ACC112 (cell line): ENCODE results near the gene PPIP5K1.
"Not testable (repeated sequence)": the region's sequence is repeated elsewhere in the genome, so short reads cannot be mapped to it uniquely, and the experiment has no call there.

Source experiments
- H2AFZ ChIP-seq: fragments of 200-600 bp; sonication (generic); one replicate; pipeline ENCODE4 v1.6.0; 2017; ENCODE audit warnings: antibody characterized with exemption, low read length; ENCODE audit not compliant: unreplicated experiment
- H3K27ac ChIP-seq: fragments of 200-600 bp; sonication (generic); 2 replicates; pipeline ENCODE4 v1.5.1; 2014; ENCODE audit warnings: low read depth, mild to moderate bottlenecking, antibody characterized with exemption, low read length, moderate library complexity
- H3K27me3 ChIP-seq: fragments of 200-600 bp; sonication (generic); 2 replicates; pipeline ENCODE4 v1.6.1; 2014; ENCODE audit warnings: mild to moderate bottlenecking, antibody characterized with exemption, low read length, moderate library complexity, mixed read lengths; ENCODE audit not compliant: insufficient read depth
- H3K36me3 ChIP-seq: fragments of 200-600 bp; sonication (generic); 2 replicates; pipeline ENCODE4 v1.6.1; 2016; ENCODE audit warnings: mild to moderate bottlenecking, antibody characterized with exemption, low read length, moderate library complexity, mixed read lengths; ENCODE audit not compliant: insufficient read depth
- H3K4me1 ChIP-seq: fragments of 200-600 bp; sonication (generic); one replicate; pipeline ENCODE4 v1.6.1; 2016; ENCODE audit warnings: low read length, mixed read lengths; ENCODE audit not compliant: insufficient read depth, unreplicated experiment, control insufficient read depth
- H3K4me3 ChIP-seq: fragments of 200-600 bp; sonication (generic); 2 replicates; pipeline ENCODE4 v1.5.1; 2014; ENCODE audit warnings: mild to moderate bottlenecking, low read depth, low read length
- H3K79me2 ChIP-seq: fragments of 200-600 bp; sonication (generic); one replicate; pipeline ENCODE4 v1.6.0; 2016; ENCODE audit warnings: low read length; ENCODE audit not compliant: control insufficient read depth, unreplicated experiment, insufficient read depth

PPIP5K1 gene

DNA sequence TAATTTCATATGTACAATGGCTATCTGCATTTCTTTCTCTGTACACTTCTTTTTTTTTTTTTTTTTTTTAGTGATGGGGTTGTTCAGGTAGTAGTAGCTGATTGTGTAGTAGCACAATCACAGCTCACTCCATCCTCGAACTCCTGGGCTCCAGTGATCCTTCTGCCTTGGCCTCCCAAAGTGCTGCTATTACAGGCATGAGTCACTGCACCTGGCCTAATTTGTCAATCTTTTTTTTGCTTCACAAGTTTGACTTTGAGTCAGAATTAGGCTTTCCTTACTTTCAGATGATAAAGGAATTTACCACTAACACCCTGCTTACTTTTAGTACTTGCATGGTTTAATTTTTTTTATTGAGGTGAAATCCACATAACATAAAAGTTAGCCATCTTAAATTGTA is 44.6 kb downstream of the PPIP5K1 start:
- Histone ChIP-seq H3K36me3 (peaks cover 5% of the 10 kb centered on the region; the same call in 1 of the 2 replicates), H2AFZ (no peak overlapping the region), H3K27ac (no peak overlapping the region), H3K4me3 (no peak overlapping the region), H3K27me3 (no peaks in the 10 kb centered on the region), H3K79me2 (no peaks in the 10 kb centered on the region), H3K4me1 (no peaks in the 10 kb centered on the region)

DNA sequence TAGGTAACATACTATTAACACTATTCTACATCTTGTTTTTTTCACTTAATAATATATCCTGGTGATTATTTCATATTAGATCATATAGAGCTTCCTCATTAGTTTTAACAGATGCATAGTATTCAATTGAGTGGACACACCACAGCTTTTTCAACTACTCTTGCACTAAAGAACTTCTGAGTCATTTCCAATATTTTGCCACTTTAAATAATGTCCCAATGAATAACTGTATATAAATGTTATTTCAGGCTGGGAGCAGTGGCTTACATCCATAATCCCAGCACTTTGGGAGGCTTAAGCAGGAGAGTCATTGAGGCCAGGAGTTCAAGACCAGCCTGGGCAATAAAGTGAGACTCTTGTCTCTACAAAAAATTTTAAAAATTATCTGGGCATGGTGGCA is 45.7 kb downstream of the PPIP5K1 start:
- H3K79me2 ChIP-seq, result no peaks in the 10 kb centered on the region
- H3K4me1 ChIP-seq, result no peaks in the 10 kb centered on the region
- H3K27ac ChIP-seq, result no peak overlapping the region
- H3K27me3 ChIP-seq, result no peaks in the 10 kb centered on the region
- H3K36me3 ChIP-seq, result peaks cover 5% of the 10 kb centered on the region; the same call in 1 of the 2 replicates
- H3K4me3 ChIP-seq, result no peak overlapping the region
- H2AFZ ChIP-seq, result no peak overlapping the region

DNA sequence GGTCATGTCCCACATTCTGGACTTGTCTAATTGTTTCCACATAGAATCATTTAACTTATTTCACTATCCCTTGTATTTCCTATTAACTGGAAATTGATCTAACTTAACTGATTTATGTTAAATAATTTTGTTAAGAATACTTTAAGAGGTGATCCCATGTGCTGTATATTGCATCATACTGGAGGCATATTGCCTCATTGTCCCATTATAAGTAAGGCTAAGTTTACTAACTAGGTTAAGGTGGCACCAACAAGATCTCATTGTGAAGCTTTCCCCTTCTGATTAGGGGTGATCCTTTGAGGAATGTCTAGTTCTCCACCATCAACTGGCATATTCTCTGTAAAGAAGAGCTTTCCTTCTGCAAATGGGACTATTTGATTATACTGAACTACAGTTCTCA is 48.2 kb downstream of the PPIP5K1 start:
- Histone ChIP-seq H3K27ac (no peak overlapping the region), H3K36me3 (no peaks in the 10 kb centered on the region), H3K4me1 (no peaks in the 10 kb centered on the region), H3K79me2 (no peaks in the 10 kb centered on the region), H2AFZ (no peak overlapping the region), H3K4me3 (no peak overlapping the region), H3K27me3 (no peaks in the 10 kb centered on the region)

DNA sequence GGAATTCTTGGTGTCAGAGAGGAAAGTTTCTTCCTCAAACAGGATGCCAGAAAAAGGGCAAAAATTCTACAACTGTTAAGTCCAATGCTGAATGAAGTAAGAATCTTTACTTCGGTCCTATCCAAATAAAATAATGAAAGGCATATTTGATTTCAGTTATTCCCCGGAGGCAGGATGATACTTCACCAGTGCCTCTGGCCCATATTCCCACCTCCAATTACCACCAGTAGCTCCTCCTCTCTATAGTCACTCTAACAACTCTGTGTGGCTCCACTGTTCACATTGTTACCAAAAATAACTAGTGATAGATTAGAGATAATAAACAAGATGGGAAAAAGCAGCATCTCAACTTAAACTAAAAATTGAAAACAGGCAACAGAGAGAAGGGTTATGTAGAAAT is 51.9 kb downstream of the PPIP5K1 start:
- H2AFZ ChIP-seq, result no peak overlapping the region
- H3K27ac ChIP-seq, result no peak overlapping the region
- no peaks in the 10 kb centered on the region for H3K27me3 ChIP-seq
- H3K36me3 ChIP-seq, result peaks cover 4% of the 10 kb centered on the region; the same call in 1 of the 2 replicates
- no peaks in the 10 kb centered on the region for H3K4me1 ChIP-seq
- H3K4me3 ChIP-seq, result no peak overlapping the region
- H3K79me2 ChIP-seq, result no peaks in the 10 kb centered on the region

DNA sequence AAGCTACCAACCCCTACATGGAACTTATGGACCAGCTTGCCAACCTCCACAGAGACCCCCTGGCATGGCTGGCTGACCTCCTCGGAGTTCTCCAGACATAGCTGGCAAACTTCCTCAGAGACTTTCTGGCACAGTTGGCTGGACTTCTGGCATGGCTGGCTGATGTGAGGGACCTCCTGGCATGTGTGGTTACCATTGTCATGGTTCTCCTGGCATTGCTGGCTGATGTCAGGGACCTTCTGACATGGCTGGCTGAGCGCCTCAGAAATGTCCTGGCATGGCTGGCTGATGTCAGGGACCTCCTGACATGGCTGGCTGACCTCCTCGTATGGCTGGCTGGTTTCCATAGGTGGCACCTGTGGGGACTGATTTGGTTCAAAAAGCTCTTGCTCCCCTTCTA is 55.1 kb downstream of the PPIP5K1 start:
- no peak overlapping the region for H2AFZ ChIP-seq
- peaks cover 4% of the 10 kb centered on the region; the same call in 1 of the 2 replicates for H3K36me3 ChIP-seq
- H3K4me3 ChIP-seq, result no peak overlapping the region
- no peaks in the 10 kb centered on the region for H3K27me3 ChIP-seq
- no peak overlapping the region for H3K27ac ChIP-seq
- no peaks in the 10 kb centered on the region for H3K4me1 ChIP-seq
- H3K79me2 ChIP-seq, result no peaks in the 10 kb centered on the region

DNA sequence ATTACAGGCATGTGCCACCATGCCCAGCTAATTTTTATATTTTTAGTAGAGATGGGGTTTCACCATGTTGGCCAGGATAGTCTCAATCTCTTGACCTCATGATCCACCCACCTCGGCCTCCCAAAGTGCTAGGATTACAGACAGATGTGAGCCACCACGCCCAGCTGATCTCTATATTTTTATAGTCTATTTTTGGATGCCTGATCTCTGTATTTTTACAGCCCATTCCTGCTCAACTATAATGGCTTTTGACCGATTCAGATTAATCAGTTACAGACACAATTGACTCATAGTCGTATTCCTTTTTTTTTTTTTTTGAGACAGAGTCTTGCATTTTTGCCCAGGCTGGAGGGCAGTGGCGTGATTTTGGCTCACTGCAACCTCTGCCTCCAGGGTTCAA is 57.2 kb downstream of the PPIP5K1 start:
- not testable (repeated sequence) for H3K4me1 ChIP-seq, H3K27me3 ChIP-seq, H3K79me2 ChIP-seq, H2AFZ ChIP-seq, H3K36me3 ChIP-seq, H3K27ac ChIP-seq, H3K4me3 ChIP-seq

DNA sequence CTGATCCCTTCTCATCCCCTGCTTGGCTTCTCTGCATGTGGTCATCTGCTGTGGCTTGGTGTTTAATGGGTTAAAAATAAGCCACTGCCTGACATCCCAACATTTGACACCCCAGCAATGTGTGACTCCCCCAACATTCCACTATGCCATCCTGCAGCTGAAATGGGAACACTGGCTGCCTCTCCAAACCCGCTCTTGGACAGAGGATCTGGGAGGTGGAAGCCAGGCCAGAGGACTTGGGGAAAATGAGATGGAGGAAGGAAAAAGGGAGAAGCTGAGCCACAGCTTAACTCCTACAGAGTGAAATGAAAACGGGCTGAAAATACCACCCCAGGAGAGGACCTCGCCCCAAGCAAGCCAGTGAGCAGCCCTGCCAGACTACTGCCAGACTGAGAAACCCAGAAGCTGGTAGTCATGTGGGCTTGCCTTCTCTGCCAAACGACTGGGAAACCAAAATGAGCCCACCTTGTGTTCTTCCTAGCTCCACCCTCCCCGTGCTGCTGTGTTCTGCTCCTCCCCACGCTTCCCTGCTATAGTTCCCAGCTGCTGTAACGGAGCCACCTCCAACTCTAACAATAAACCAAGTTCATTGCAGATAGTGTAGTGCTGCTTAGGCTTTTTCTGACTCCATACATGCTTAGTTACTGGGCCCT is 58.9 kb downstream of the PPIP5K1 start:
- no peak overlapping the region for H3K27ac ChIP-seq
- peaks cover 4% of the 10 kb centered on the region; the same call in 1 of the 2 replicates for H3K36me3 ChIP-seq
- H2AFZ ChIP-seq, result no peak overlapping the region
- no peak overlapping the region for H3K4me3 ChIP-seq
- no peaks in the 10 kb centered on the region for H3K79me2 ChIP-seq
- no peaks in the 10 kb centered on the region for H3K4me1 ChIP-seq
- no peaks in the 10 kb centered on the region for H3K27me3 ChIP-seq

DNA sequence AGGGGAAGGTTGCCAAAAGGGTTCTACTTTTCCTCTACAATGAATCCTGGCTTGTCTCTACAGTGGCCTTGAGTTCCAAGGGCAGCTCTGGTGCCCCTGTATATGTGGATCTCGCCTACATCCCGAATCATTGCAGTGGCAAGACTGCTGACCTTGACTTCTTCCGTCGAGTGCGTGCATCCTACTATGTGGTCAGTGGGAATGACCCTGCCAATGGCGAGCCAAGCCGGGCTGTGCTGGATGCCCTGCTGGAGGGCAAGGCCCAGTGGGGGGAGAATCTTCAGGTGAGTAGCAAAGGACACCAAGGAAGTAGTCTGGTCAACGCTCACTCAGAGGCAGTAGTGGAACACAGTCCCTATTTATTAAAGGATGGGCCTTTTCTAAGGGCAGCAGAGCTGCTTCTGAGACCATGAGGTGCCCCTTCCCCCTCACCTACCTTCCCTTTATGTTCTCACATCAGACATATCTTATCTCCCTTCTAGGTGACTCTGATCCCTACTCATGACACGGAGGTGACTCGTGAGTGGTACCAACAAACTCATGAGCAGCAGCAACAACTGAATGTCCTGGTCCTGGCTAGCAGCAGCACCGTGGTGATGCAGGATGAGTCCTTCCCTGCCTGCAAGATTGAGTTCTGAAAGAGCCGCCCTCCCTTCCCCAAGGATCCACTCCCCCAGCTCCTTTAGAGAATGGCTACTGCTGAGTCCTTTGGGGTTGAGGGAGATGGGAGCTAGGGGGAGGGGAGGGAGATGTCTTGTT is 60.2 kb downstream of the PPIP5K1 start:
- no peaks in the 10 kb centered on the region for H3K79me2 ChIP-seq
- no peak overlapping the region for H3K4me3 ChIP-seq
- no peak overlapping the region for H3K27ac ChIP-seq
- H3K36me3 ChIP-seq, result peaks cover 2% of the 10 kb centered on the region; the same call in 1 of the 2 replicates
- no peak overlapping the region for H2AFZ ChIP-seq
- no peaks in the 10 kb centered on the region for H3K4me1 ChIP-seq
- no peaks in the 10 kb centered on the region for H3K27me3 ChIP-seq

DNA sequence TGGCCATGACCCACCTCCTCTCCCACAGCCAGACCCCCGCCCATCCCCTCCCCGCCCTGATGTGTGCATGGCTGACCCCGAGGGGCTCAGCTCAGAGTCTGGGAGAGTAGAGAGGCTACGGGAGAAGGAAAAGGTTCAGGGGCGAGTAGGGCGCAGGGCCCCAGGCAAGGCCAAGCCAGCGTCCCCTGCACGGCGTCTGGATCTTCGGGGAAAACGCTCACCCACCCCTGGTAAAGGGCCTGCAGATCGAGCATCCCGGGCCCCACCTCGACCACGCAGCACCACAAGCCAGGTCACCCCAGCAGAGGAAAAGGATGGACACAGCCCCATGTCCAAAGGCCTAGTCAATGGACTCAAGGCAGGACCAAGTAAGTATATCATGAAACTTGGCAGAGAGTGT is 60.9 kb downstream of the PPIP5K1 start:
- Histone ChIP-seq H3K27ac (no peak overlapping the region), H3K36me3 (no peaks in the 10 kb centered on the region), H3K4me1 (no peaks in the 10 kb centered on the region), H3K4me3 (no peak overlapping the region), H2AFZ (no peak overlapping the region), H3K79me2 (no peaks in the 10 kb centered on the region), H3K27me3 (no peaks in the 10 kb centered on the region)

DNA sequence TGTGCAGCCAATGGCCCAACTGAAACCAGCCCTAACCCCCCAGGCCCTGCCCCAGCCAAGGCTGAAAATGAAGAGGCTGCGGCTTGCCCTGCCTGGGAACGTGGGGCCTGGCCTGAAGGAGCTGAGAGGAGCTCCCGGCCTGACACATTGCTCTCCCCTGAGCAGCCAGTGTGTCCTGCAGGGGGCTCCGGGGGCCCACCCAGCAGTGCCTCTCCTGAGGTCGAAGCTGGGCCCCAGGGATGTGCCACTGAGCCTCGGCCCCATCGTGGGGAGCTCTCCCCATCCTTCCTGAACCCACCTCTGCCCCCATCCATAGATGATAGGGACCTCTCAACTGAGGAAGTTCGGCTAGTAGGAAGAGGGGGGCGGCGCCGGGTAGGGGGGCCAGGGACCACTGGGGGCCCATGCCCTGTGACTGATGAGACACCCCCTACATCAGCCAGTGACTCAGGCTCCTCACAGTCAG is 61.4 kb downstream of the PPIP5K1 start:
- Histone ChIP-seq H3K36me3 (peaks cover 5% of the 10 kb centered on the region; the same call in 1 of the 2 replicates), H2AFZ (no peak overlapping the region), H3K27me3 (no peaks in the 10 kb centered on the region), H3K79me2 (no peaks in the 10 kb centered on the region), H3K4me3 (no peak overlapping the region), H3K27ac (no peak overlapping the region), H3K4me1 (no peaks in the 10 kb centered on the region)
